Measurements from ENCODE around the gene TNRC18.
"Not testable (repeated sequence)": the region's sequence is repeated elsewhere in the genome, so short reads cannot be mapped to it uniquely, and the experiment has no call there.

TNRC18 gene

DNA sequence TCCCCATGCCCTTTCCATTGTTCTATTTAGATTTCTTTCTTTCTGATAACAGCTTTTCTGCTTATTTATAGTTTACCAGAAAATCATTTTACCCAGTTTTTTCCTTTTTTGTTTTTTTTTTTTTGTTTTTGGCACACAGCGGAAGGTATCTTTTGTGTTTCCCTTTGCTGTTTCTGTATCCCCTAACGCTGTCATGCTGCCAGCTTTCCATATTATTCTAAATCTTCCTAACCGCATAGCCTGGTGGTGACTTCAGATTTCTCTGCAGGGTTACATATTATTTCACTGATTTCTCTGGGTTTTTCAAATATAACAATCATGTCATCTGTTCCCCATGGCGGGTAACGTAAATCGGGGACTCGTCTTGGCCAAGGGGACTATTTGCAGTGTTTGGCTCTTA is 144.9 kb downstream of the TNRC18 start:
- no peak for TF ChIP-seq CTCF (IDR thresholded peaks at IDR 0.05; ENCODE audit: low read depth, low read length)
- peak; percentile 37 for DNase-seq (ENCODE audit: low read depth, low spot score)
- no peak overlapping the region for H3K4me3 ChIP-seq (ENCODE audit: low read depth, low read length)
- in situ Hi-C loops (cut with HindIII; ENCODE audit: low sequenced_read_pairs) = no loop called here

- in situ Hi-C loops (cut with HindIII; ENCODE audit: low sequenced_read_pairs) = no loop called here
- TF ChIP-seq CTCF (IDR thresholded peaks at IDR 0.05; ENCODE audit: low read depth, low read length) = no peak
- no peak overlapping the region for H3K4me3 ChIP-seq (ENCODE audit: low read depth, low read length)
- DNase-seq (ENCODE audit: low read depth, low spot score) = no peak
These were observed 147.0 kb downstream of the TNRC18 start for GRCh38 chr7:5276611-5277010.

DNA sequence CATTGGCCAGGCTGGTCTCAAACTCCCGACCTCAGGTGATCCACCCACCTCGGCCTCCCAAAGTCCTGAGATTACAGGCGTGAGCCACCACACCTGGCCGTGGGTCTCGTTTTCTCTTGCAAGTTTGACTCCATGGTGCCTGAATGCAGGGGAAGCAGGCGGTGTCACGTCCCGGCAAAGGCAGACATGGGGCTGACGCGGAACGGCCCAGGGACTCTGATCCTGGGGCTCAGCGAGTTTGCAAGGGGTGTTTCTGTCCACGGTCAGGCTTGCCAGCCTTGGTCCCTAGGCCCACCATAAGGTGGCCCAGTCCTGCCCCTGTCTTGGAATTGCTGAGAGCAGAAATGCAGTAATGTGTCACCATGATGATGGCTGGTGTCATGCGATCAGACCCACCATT is 147.5 kb downstream of the TNRC18 start:
- DNase-seq (ENCODE audit: low read depth, low spot score); in situ Hi-C loops (cut with HindIII; ENCODE audit: low sequenced_read_pairs); H3K4me3 ChIP-seq (ENCODE audit: low read depth, low read length): not testable (repeated sequence)

DNA sequence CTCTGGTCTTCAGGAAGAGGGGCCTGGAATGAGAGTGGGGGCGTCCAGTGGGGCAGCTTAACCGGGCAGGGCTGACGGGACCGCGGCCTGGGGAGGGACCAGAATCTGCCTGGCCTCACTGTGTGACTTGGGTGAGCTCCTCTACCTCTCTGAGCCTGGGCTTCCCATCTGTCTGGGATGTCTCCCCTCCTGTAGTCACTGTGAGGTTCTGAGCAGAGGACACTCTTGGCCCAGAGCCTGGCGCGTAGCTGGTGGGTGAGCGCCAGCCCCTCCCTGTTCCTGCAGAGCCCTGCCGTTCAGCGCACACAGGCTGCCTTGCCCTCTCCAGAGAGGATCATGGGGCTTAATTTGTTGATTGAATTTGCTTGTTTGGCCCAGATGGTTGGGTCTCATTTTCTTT is 148.1 kb downstream of the TNRC18 start:
- DNase-seq (ENCODE audit: low read depth, low spot score) = peak; percentile 9
- in situ Hi-C loops (cut with HindIII; ENCODE audit: low sequenced_read_pairs) = not testable (repeated sequence)

GRCh38 chr7:5274985-5275431 is 148.6 kb downstream of the TNRC18 start:
- in situ Hi-C loops (cut with HindIII; ENCODE audit: low sequenced_read_pairs); H3K4me3 ChIP-seq (ENCODE audit: low read depth, low read length); DNase-seq (ENCODE audit: low read depth, low spot score): not testable (repeated sequence)

More for the DNA sequence above, 148.1 kb downstream of the TNRC18 start:
- not testable (repeated sequence) for H3K4me3 ChIP-seq (ENCODE audit: low read depth, low read length)

GRCh38 chr7:5274441-5274840 is 149.2 kb downstream of the TNRC18 start:
- TF ChIP-seq CTCF (IDR thresholded peaks at IDR 0.05; ENCODE audit: low read depth, low read length) = no peak

GRCh38 chr7:5273831-5274405 is 149.7 kb downstream of the TNRC18 start:
- DNase-seq (ENCODE audit: low read depth, low spot score); H3K4me3 ChIP-seq (ENCODE audit: low read depth, low read length); in situ Hi-C loops (cut with HindIII; ENCODE audit: low sequenced_read_pairs): not testable (repeated sequence)

More at GRCh38 chr7:5274441-5274840, 149.2 kb downstream of the TNRC18 start:
- in situ Hi-C loops (cut with HindIII; ENCODE audit: low sequenced_read_pairs) = no loop called here
- H3K4me3 ChIP-seq (ENCODE audit: low read depth, low read length) = no peak overlapping the region
- no peak for DNase-seq (ENCODE audit: low read depth, low spot score)

DNA sequence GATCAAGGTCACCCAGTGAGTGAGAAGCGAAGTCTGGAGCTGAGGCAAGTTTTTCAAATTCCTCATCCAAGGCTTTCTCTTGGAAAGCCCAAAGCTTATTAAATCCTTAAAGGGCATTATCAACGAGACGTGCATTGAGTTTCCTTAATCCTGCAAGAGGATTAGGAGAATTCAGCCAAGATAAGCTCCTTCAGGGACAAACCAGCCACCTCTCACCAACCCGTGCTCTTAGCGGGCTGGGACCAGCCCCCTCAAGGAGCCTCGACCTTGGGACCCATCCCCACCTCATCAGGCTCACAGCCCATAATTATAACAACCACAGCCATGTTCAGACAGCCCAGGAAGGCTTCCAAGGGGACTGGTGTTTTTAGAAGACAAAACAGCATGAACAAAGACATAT is 152.8 kb downstream of the TNRC18 start:
- H3K4me3 ChIP-seq (ENCODE audit: low read depth, low read length) = no peak overlapping the region
- no peak for TF ChIP-seq CTCF (IDR thresholded peaks at IDR 0.05; ENCODE audit: low read depth, low read length)
- in situ Hi-C loops (cut with HindIII; ENCODE audit: low sequenced_read_pairs) = no loop called here
- no peak for DNase-seq (ENCODE audit: low read depth, low spot score)

DNA sequence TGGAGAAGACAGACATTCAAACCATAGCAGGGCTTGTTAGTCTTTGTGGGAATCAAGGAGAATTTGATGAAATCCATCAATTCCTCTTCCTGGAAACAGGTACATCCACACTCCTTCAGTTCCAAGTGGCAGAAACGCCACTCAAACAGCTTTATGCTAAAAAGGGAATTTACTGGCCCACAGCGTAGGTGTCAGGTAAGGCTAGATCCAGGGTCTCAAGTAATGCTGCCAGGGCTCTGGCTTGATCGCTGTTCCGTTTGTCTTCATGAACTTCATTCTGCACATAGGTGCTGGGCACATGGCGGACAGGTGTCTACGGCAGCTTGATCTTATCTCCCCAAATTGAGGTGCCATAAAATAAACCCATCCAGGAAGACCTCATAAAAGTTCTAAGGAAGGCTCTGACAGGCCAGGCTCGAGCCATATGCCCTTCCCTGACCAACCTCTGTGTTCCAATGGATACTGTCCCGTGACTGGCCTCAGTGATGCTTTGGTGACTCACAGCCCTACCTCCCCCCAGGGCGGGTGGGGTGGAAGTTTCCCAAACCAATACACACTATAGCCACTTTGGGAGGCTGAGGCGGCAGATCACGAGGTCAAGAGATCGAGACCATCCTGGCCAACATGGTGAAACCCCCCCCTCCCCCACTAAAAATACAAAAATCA is 153.5 kb downstream of the TNRC18 start:
- H3K4me3 ChIP-seq (ENCODE audit: low read depth, low read length); in situ Hi-C loops (cut with HindIII; ENCODE audit: low sequenced_read_pairs); DNase-seq (ENCODE audit: low read depth, low spot score): not testable (repeated sequence)

DNA sequence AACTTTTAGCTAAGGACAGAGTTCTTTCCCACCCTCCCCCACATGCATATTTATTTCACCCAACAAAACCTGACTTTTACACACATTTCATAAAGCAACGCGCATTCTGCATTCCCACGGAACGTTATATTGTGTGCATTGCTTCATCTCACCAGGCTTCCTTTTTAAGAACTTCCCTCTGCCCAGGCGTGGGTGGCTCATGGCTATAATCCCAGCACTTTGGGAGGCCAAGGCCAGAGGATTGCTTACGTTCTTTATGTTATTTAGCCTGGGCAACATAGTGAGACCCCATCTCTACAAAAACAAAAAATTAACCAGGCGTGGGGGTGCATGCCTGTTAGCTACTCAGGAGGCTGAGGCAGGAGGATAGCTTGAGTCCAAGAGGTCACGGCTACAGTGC is 155.8 kb downstream of the TNRC18 start:
- DNase-seq (ENCODE audit: low read depth, low spot score); in situ Hi-C loops (cut with HindIII; ENCODE audit: low sequenced_read_pairs); H3K4me3 ChIP-seq (ENCODE audit: low read depth, low read length): not testable (repeated sequence)
